ENCODE data around the gene COMMD1.

Gene COMMD1

DNA sequence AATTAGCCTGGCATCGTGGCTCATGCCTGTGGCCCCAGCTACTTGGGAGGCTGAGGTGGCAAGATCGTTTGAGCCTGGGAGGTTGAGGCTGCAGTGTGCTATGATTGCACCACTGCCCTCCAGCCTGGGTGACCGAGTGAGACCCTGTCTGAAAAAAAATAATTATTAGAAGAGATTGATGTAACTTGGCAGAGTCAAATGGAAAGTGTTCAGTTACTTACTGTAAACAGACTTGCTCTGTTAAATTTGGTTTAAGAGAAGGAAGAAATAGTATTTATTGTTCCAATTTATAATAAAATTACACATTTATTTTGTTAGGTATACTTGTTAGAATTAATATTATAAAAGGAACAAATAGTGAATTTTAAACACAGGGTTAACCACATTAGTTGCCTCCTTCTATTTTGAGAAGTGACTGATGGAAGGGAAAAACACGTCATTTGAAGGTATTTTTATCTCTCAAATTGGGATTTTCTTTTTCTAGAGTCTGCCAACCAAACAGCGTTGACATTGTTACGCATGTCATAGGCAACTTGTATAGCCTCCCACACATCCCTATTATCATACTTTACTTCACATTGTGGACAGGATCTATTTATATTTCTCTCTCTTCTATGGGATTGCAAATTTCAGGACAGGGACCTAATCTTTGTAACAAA lies 171.6 kb downstream of the COMMD1 start:
- Histone ChIP-seq H3K9ac (ENCODE audit: low read depth, low read length) (no peak overlapping the region), H3K79me2 (ENCODE audit: insufficient read depth, low read length) (no peaks in the 10 kb centered on the region), H3K9me3 (ENCODE audit: insufficient read depth, low read length, severe bottlenecking) (peaks cover 13% of the 10 kb centered on the region), H4K20me1 (ENCODE audit: insufficient read depth, low read length) (no peaks in the 10 kb centered on the region), H3K27me3 (ENCODE audit: insufficient read depth, low read length, poor library complexity) (no peaks in the 10 kb centered on the region), H3K4me2 (ENCODE audit: insufficient read depth, low read length) (no peak overlapping the region), H3K4me3 (ENCODE audit: low read depth in 1 of 2, low read length in 2 of 2) (no peak overlapping the region), H3K4me1 (ENCODE audit: insufficient read depth, low read length) (no peaks in the 10 kb centered on the region), H3K36me3 (ENCODE audit: insufficient read depth, low read length) (peaks cover 7% of the 10 kb centered on the region; the same call in 1 of the 2 replicates), H2AFZ (ENCODE audit: low read depth, low read length) (no peak overlapping the region), H3K27ac (ENCODE audit: low read length) (no peak overlapping the region)
- DNase-seq, result no peak
- ATAC-seq (ENCODE audit: insufficient read depth, low read depth), result no peak
- TF ChIP-seq CTCF (IDR thresholded peaks at IDR 0.05; ENCODE audit: borderline replicate concordance, extremely low read depth, low read length, poor library complexity, severe bottlenecking) (no peak), EZH2 (IDR thresholded peaks at IDR 0.05; ENCODE audit: borderline replicate concordance, low read depth, low read length, severe bottlenecking) (no peak)

GRCh38 chr2:62084801-62085200 lies 179.3 kb downstream of the COMMD1 start:
- ATAC-seq (ENCODE audit: insufficient read depth, low read depth), result no peak
- Histone ChIP-seq H3K4me3 (ENCODE audit: low read depth in 1 of 2, low read length in 2 of 2) (no peak overlapping the region), H3K27ac (ENCODE audit: low read length) (no peak overlapping the region), H3K36me3 (ENCODE audit: insufficient read depth, low read length) (no peaks in the 10 kb centered on the region), H3K4me2 (ENCODE audit: insufficient read depth, low read length) (no peak overlapping the region), H4K20me1 (ENCODE audit: insufficient read depth, low read length) (no peaks in the 10 kb centered on the region), H2AFZ (ENCODE audit: low read depth, low read length) (no peak overlapping the region), H3K27me3 (ENCODE audit: insufficient read depth, low read length, poor library complexity) (no peaks in the 10 kb centered on the region), H3K79me2 (ENCODE audit: insufficient read depth, low read length) (no peaks in the 10 kb centered on the region), H3K4me1 (ENCODE audit: insufficient read depth, low read length) (no peaks in the 10 kb centered on the region), H3K9ac (ENCODE audit: low read depth, low read length) (no peak overlapping the region), H3K9me3 (ENCODE audit: insufficient read depth, low read length, severe bottlenecking) (no peaks in the 10 kb centered on the region)
- TF ChIP-seq EZH2 (IDR thresholded peaks at IDR 0.05; ENCODE audit: borderline replicate concordance, low read depth, low read length, severe bottlenecking) (no peak), CTCF (IDR thresholded peaks at IDR 0.05; ENCODE audit: borderline replicate concordance, extremely low read depth, low read length, poor library complexity, severe bottlenecking) (no peak)
- DNase-seq, result no peak

DNA sequence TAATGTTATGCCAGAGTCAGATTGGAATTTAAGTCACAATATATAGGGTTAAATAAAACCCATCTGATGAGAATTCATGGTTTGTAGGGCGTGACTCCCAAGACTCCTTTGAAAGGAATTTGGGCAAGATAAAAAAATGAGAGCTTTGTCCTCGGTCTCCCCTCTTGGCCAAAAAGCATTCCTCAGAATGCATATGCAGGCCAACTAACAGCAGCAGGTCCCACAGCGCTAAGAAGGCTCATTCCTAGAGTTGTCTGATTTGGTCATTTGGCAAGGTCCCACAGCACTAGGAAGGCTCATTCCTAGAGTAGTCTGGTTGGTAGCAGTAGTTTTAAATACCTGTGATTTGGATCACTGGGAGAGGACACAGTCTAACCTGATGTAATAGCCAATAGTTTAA lies 184.2 kb downstream of the COMMD1 start:
- Histone ChIP-seq H3K4me1 (ENCODE audit: insufficient read depth, low read length) (no peaks in the 10 kb centered on the region), H3K27me3 (ENCODE audit: insufficient read depth, low read length, poor library complexity) (no peaks in the 10 kb centered on the region)

More for the DNA sequence above, 184.2 kb downstream of the COMMD1 start:
- Histone ChIP-seq H3K9me3 (ENCODE audit: insufficient read depth, low read length, severe bottlenecking) (no peaks in the 10 kb centered on the region), H3K4me2 (ENCODE audit: insufficient read depth, low read length) (no peak overlapping the region), H3K4me3 (ENCODE audit: low read depth in 1 of 2, low read length in 2 of 2) (no peak overlapping the region), H2AFZ (ENCODE audit: low read depth, low read length) (no peak overlapping the region), H3K9ac (ENCODE audit: low read depth, low read length) (no peak overlapping the region), H3K79me2 (ENCODE audit: insufficient read depth, low read length) (no peaks in the 10 kb centered on the region), H4K20me1 (ENCODE audit: insufficient read depth, low read length) (no peaks in the 10 kb centered on the region), H3K36me3 (ENCODE audit: insufficient read depth, low read length) (no peaks in the 10 kb centered on the region), H3K27ac (ENCODE audit: low read length) (no peak overlapping the region)
- DNase-seq, result no peak
- TF ChIP-seq EZH2 (IDR thresholded peaks at IDR 0.05; ENCODE audit: borderline replicate concordance, low read depth, low read length, severe bottlenecking), result no peak
- no peak for TF ChIP-seq CTCF (IDR thresholded peaks at IDR 0.05; ENCODE audit: borderline replicate concordance, extremely low read depth, low read length, poor library complexity, severe bottlenecking)
- no peak for ATAC-seq (ENCODE audit: insufficient read depth, low read depth)
